VCaP (cell line): Measurements from ENCODE around the gene GLIS1.

Experiments
- H3K27ac ChIP-seq: fragments of 450-650 bp; 2 replicates; pipeline ENCODE4 v1.5.1; 2017
- TF ChIP-seq, protein P1 (sequence below): fragments of 450-650 bp; conservative IDR thresholded peaks from 2 replicates; pipeline ENCODE4 v1.5.1; 2017; ENCODE audit warnings: mild to moderate bottlenecking, moderate library complexity

The GLIS1 gene

DNA sequence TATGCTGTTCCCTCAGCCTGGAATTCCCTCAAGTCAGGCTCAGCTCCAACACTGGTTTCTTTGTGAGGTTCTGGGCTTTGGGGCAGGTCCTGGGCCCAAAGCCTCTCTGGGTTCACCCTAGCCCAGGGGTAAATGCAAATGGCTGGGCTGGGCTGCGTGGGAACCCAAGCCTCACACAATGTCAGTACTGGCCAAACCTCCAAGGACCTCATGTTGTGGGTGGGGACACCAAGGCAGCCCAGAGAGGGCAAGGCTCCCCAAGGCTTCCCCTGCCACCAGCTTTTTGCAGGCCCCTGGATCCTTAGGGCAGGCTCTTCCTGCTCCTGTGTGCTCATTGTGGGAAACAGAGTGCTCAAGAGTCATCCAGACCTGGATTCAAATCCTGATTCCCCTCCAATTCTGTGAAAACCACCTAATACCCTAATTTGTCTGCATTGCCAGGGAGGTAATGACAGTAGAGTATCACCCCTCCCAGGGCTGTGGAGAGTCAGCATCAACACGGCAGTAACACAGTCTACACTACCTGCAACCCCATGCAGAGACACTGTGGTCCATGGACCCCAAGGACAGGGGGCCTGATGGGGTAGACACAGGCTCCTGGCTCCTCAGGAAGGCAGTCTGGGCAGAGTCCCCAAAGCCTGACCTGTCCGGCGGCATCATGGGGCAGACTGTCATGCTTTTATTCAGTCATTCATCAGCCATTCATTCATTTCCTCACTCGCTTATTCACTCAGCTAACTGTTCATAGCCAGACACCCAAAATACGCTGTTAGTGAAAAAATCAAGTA lies 194.0 kb downstream of the GLIS1 start:
- H3K27ac ChIP-seq: no peak overlapping the region
- TF ChIP-seq, protein P1, sequence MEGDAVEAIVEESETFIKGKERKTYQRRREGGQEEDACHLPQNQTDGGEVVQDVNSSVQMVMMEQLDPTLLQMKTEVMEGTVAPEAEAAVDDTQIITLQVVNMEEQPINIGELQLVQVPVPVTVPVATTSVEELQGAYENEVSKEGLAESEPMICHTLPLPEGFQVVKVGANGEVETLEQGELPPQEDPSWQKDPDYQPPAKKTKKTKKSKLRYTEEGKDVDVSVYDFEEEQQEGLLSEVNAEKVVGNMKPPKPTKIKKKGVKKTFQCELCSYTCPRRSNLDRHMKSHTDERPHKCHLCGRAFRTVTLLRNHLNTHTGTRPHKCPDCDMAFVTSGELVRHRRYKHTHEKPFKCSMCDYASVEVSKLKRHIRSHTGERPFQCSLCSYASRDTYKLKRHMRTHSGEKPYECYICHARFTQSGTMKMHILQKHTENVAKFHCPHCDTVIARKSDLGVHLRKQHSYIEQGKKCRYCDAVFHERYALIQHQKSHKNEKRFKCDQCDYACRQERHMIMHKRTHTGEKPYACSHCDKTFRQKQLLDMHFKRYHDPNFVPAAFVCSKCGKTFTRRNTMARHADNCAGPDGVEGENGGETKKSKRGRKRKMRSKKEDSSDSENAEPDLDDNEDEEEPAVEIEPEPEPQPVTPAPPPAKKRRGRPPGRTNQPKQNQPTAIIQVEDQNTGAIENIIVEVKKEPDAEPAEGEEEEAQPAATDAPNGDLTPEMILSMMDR: no peak

DNA sequence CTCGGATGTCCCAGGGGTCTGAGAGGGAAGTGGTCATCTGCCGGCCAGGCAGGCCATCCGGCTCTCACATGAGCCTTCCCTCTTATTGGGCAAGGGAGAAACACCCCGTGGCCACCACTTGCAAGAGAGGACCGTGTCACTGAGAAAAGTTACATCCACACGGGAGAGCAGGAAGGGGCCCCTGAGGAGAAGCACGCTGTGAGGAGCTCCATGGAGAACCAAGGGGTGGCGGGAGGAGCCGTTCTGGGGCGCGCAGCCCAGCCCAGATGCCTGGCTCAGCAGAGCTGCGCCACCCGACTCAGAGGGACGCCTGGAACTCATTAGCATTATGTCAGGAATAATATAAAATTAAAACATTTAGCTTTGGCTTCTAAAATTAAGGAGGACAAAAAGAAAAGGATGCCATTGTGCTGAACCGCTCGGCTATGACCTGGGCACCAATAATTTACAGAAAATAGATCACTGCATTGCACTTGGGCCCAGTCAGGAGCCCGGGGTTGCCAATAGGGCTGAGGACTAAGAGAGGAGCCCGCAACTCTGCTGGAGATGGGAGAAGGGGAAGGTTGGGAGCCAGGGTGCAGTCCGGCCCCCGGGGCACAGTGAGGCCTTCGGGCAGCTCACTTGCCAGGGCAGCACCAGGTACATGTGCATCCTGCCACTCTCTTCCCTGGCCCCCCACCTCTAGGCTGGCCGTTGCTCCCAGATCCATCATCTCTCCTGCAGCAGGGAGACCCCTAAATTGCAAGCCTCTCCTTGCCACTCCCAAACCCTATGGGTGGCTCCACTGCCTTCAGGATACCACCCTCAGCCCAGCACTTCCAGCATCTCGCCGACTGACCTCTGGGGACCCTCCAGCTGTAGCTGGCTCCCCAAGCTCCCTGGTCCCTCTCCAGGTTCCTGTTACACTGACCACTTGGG lies 194.9 kb downstream of the GLIS1 start:
- no peak overlapping the region for H3K27ac ChIP-seq
- TF ChIP-seq, protein P1: no peak

DNA sequence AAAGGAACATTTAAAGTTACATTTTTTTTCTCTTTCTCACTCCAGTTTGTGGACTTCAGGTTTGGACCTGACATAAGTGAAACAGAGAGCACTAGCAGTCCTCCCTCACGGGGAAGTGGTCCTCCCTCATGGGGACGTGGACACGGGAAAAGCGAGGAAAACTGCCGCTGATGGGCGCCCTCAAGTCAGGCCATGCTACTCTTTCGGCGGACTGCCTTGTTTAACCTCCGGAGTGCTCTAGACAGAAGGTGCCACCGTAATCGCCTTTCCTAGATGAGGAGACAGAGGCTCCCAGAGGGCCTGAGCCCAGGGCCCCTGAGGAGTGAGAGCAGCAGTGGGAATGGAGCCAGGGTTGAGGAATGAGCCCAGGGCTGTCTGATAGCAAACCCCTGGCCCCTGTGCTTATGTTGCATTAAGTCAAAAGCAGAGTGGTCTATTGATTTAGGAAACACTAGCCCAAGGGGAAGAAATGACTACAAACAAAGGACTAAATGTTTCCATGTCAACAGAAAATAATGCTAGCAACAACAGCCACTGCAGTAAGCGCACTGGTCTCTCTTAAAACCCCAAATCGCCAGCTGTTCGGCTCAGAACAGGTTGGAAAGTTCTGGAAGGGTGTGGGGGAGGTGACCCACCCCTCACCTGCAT lies 195.7 kb downstream of the GLIS1 start:
- TF ChIP-seq, protein P1: no peak
- H3K27ac ChIP-seq: no peak overlapping the region

DNA sequence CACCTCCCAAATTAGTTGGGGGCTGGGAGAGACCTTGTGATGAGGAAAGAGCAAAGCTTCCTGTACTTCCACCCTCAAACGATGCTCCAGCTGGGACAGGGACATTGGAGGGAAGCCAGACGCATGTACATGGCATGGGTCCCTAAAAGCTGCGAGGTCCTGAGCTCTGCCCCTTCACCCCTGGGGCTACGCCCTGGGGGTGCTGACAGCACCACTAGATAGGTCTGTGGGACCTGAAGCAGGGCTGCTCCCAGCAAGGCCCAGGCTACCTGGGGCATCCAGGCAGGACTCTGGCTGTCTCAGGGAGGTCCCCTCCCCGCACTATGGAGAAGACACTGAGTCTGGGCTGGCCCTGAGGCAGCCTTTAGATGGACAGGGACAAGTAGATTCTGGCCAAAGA lies 196.4 kb downstream of the GLIS1 start:
- TF ChIP-seq, protein P1: no peak
- H3K27ac ChIP-seq: no peak overlapping the region

DNA sequence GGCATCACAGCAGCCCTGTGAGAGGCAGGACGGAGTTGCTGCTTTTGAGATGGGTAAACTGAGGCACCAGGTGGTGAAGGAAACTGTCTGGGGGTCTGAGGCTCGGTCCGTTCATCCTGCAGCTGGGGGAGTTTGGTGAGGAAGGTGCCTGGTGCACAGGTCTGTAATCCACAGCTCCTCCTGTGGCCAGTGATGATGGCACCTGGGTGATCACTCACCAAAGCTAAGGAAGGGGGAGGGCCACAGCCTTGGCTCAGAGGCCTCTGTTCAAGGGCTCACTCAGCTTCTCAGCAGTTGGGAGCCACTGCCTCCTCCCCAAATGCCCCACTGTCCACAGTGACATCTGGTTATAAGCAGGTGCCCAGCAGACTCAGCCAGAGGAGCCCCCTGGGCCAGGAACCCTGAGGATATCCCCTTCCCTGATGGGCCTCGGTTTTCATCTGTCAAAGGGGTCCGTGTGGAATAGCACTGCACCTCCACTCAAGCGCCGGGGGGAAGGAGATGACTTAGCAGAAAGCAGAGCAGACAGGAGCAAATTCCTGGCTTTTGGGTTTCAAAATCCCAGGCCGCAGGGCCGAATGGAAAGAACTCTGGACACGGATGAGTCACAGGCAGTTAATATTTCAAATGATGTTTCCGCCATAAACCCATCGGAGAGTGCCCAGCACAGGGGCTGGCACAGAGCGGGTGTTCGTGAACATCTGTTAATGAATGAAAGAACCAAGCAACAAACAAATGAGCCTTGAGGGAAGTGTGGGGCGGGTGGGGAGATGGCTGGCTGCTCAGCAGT lies 197.0 kb downstream of the GLIS1 start:
- TF ChIP-seq, protein P1: peak; percentile 36
- H3K27ac ChIP-seq: no peak overlapping the region

DNA sequence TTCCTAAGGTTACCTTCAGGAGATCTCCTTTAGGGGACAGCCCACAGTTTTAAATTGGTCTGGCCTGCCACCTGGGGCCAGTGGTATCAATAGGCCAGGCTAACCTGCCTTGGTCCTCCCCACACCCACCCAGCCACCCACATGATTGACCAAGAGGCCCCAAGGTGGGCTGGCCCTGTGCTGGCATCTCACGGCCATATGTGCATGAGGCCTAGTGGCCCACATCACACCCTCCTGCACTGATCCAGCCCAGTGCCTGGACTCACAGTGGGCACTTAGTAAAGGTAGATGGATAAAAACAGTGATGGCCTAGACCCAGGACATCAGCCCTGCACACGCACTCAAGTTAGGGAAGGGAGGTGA lies 197.7 kb downstream of the GLIS1 start:
- no peak overlapping the region for H3K27ac ChIP-seq
- TF ChIP-seq, protein P1: no peak
